ENCODE data around the gene KRTAP6-2. TPM values are rescaled to one million over a fixed set of nuclear protein-coding genes. Genes with fewer than 3 reads are reported as not detected.
A peak's percentile ranks its signal among the peaks of the same experiment; 100 is the strongest.

The KRTAP6-2 gene
- total and polyA plus RNA-seq, 2 experiments from 2014 or later, result not detected

- TF ChIP-seq CTCF (conservative IDR thresholded peaks at IDR 0.05; ENCODE audit: low read depth in 2 of 2) (no peak), JUNB (IDR thresholded peaks at IDR 0.05; ENCODE audit: unreplicated experiment) (no peak), CREB1 (CRISPR knock-in tag; IDR thresholded peaks at IDR 0.05; ENCODE audit: low read depth) (no peak), REST (IDR thresholded peaks at IDR 0.05; ENCODE audit: unreplicated experiment) (no peak), ETS1 (IDR thresholded peaks at IDR 0.05) (no peak), EZH2phosphoT487 (IDR thresholded peaks at IDR 0.05; ENCODE audit: unreplicated experiment) (no peak), ZNF114 (CRISPR knock-in tag; IDR thresholded peaks at IDR 0.05) (no peak), ZNF331 (CRISPR knock-in tag; IDR thresholded peaks at IDR 0.05; ENCODE audit: low read depth) (no peak), STAT1 (IDR thresholded peaks at IDR 0.05; ENCODE audit: unreplicated experiment) (no peak), NANOG (IDR thresholded peaks at IDR 0.05; ENCODE audit: borderline replicate concordance) (no peak)
These were observed 6.6 kb downstream of the KRTAP6-2 start, which contains the start of gene KRTAP6-3 (continued) for GRCh38 chr21:30592140-30592539.

- no peak within 1 kb of the TSS for H3K27ac ChIP-seq (ENCODE audit: low read depth)
- no peak within 1 kb of the TSS for H3K4me3 ChIP-seq
- H4K20me1 ChIP-seq (replicated peaks; ENCODE audit: insufficient read depth), result no peaks in the 10 kb centered on the region
- no peak within 1 kb of the TSS for H3K4me2 ChIP-seq
- H3K27me3 ChIP-seq (ENCODE audit: insufficient read depth), result no peaks in the 10 kb centered on the region
- H3K9me2 ChIP-seq (ENCODE audit: insufficient read depth), result no peaks in the 10 kb centered on the region
- no peaks in the 10 kb centered on the region for H3K4me1 Mint-ChIP-seq
- no peaks in the 10 kb centered on the region for H3K9me3 Mint-ChIP-seq
- H2AFZ ChIP-seq, result 0 out of 2 replicates have a peak within 1 kb of the TSS, but pooled peaks have one; percentile 2
- H3K36me3 Mint-ChIP-seq (ENCODE audit: low read depth), result no peaks in the 10 kb centered on the region
- no peaks in the 10 kb centered on the region for H3K36me3 ChIP-seq (ENCODE audit: insufficient read depth)
- no peak within 1 kb of the TSS for H3K4me3 Mint-ChIP-seq
- no peaks in the 10 kb centered on the region for H3K4me1 ChIP-seq (ENCODE audit: insufficient read depth)
- H3F3A ChIP-seq (replicated peaks; ENCODE audit: low read depth), result no peaks in the 10 kb centered on the region
- H3K27ac Mint-ChIP-seq, result no peak within 1 kb of the TSS
- no peaks in the 10 kb centered on the region for H3K79me2 ChIP-seq (replicated peaks; ENCODE audit: insufficient read depth)
- no peak for ATAC-seq
- no peak for DNase-seq (ENCODE audit: low spot score)
- no peaks in the 10 kb centered on the region for H3K27me3 Mint-ChIP-seq (ENCODE audit: insufficient read depth, low read depth, poor library complexity)
- TF ChIP-seq NANOG (IDR thresholded peaks at IDR 0.05; ENCODE audit: borderline replicate concordance), result no peak
- no peak for TF ChIP-seq STAT1 (IDR thresholded peaks at IDR 0.05; ENCODE audit: unreplicated experiment)
- TF ChIP-seq REST (IDR thresholded peaks at IDR 0.05; ENCODE audit: unreplicated experiment), result no peak
- TF ChIP-seq ZNF331 (CRISPR knock-in tag; IDR thresholded peaks at IDR 0.05; ENCODE audit: low read depth), result no peak
- TF ChIP-seq ZNF114 (CRISPR knock-in tag; IDR thresholded peaks at IDR 0.05), result no peak
- no peak for TF ChIP-seq EZH2 (IDR thresholded peaks at IDR 0.05; ENCODE audit: low read depth, unreplicated experiment)
- TF ChIP-seq JUNB (IDR thresholded peaks at IDR 0.05; ENCODE audit: unreplicated experiment), result no peak
- TF ChIP-seq CREB1 (CRISPR knock-in tag; IDR thresholded peaks at IDR 0.05; ENCODE audit: low read depth), result no peak
- no peak for TF ChIP-seq POLR2AphosphoS5 (IDR thresholded peaks at IDR 0.05; ENCODE audit: low read depth)
These were observed 8.4 kb downstream of the KRTAP6-2 start, which contains the start of gene KRTAP22-2 for GRCh38 chr21:30590297-30590696. Gene KRTAP22-2, minus strand, starts transcription at chr21:30590397.

Measured in GM23338 (cell line).